SK-N-SH (cell line): ENCODE measurements around the gene CEACAM7. TPM values are rescaled to one million over a fixed set of nuclear protein-coding genes. Genes with fewer than 3 reads are reported as not detected.

Source experiments
- CTCF ChIA-PET: fragments of 300-600, 350-600 bp; formaldehyde crosslinking; extraction: SDS; loops from one replicate; lab custom pipeline; 2021; lab: Yijun Ruan, JAX
- POLR2A ChIA-PET: fragments of 350-600 bp; sonication (Branson Sonifier 250); formaldehyde crosslinking; extraction: SDS; loops from one replicate; lab custom pipeline; 2020; ENCODE audit warnings: antibody characterized with exemption, inconsistent platforms; lab: Yijun Ruan, JAX
- DNase-seq: peaks from one replicate; pipeline ENCODE4 v3.0.0; 2012
- H2AFZ ChIP-seq: fragments of 200-600 bp; sonication (generic); 2 replicates; pipeline ENCODE4 v1.8.1; 2016; ENCODE audit warnings: antibody characterized with exemption, mild to moderate bottlenecking, low read depth
- H3F3A ChIP-seq: fragments of 200-600 bp; sonication (generic); replicated peaks from 2 replicates; pipeline ENCODE3; 2016; ENCODE audit warnings: antibody characterized with exemption, mild to moderate bottlenecking; ENCODE audit not compliant: insufficient read depth
- H3K27ac ChIP-seq, 2 experiments: fragments of 200-500 bp in 1 of 2; fragments of 200-600 bp in 1 of 2; sonication (Bioruptor generic) in 1 of 2; sonication (generic), shearing (Covaris generic) in 1 of 2; 2 replicates each; pipeline versions ENCODE4 v1.5.1 to v1.6.1; 2014 to 2016; ENCODE audit warnings: low read depth in 2 of 2, inconsistent platforms in 1 of 2, low read length in 1 of 2, mild to moderate bottlenecking in 1 of 2, mixed read lengths in 1 of 2
- H3K27me3 ChIP-seq: fragments of 200-600 bp; sonication (generic), shearing (Covaris generic); 2 replicates; pipeline ENCODE4 v1.6.1; 2016; ENCODE audit warnings: mixed run types; ENCODE audit not compliant: insufficient read depth
- H3K36me3 ChIP-seq, 2 experiments: fragments of 200-500 bp in 1 of 2; fragments of 200-600 bp in 1 of 2; sonication (Bioruptor generic) in 1 of 2; sonication (generic) in 1 of 2; replicated peaks in 1 of 2; 2 replicates each; pipeline versions ENCODE3 to v1.5.1; 2014 to 2016; ENCODE audit warnings: low read length in 1 of 2, mild to moderate bottlenecking in 1 of 2; ENCODE audit not compliant: insufficient read depth in 2 of 2, control insufficient read depth in 1 of 2
- H3K4me1 ChIP-seq, 2 experiments: fragments of 200-500 bp in 1 of 2; fragments of 200-600 bp in 1 of 2; sonication (Bioruptor generic) in 1 of 2; sonication (generic), shearing (Covaris generic) in 1 of 2; 2 replicates each; pipeline versions ENCODE4 v1.5.1 to v1.6.1; 2014 to 2016; ENCODE audit warnings: low read depth in 1 of 2, low read length in 1 of 2, mixed run types in 1 of 2; ENCODE audit not compliant: insufficient read depth in 2 of 2, control insufficient read depth in 1 of 2
- H3K4me2 ChIP-seq: fragments of 200-600 bp; sonication (generic), shearing (Covaris generic); 2 replicates; pipeline ENCODE4 v1.6.1; 2017; ENCODE audit warnings: mixed run types
- H3K4me3 ChIP-seq, 2 experiments: fragments of 200-500 bp in 1 of 2; fragments of 200-600 bp in 1 of 2; sonication (Bioruptor generic) in 1 of 2; sonication (generic), shearing (Covaris generic) in 1 of 2; 2 replicates each; pipeline versions ENCODE4 v1.5.1 to v1.8.1; 2014 to 2016; ENCODE audit warnings: low read depth in 2 of 2, inconsistent platforms in 1 of 2, low read length in 1 of 2, mild to moderate bottlenecking in 1 of 2, mixed read lengths in 1 of 2, moderate library complexity in 1 of 2
- H3K79me2 ChIP-seq: fragments of 200-600 bp; sonication (generic); 2 replicates; pipeline ENCODE4 v1.8.1; 2017; ENCODE audit warnings: mild to moderate bottlenecking; ENCODE audit not compliant: insufficient read depth
- H3K9ac ChIP-seq: fragments of 200-600 bp; sonication (generic); 2 replicates; pipeline ENCODE4 v1.6.1; 2017; ENCODE audit warnings: mixed run types
- H3K9me2 ChIP-seq: fragments of 200-600 bp; sonication (generic); 2 replicates; pipeline ENCODE4 v1.6.1; 2017; ENCODE audit warnings: mixed run types
- H3K9me3 ChIP-seq: fragments of 200-600 bp; sonication (generic); 2 replicates; pipeline ENCODE4 v1.6.1; 2017; ENCODE audit warnings: mixed run types, mild to moderate bottlenecking, moderate library complexity
- H4K20me1 ChIP-seq: fragments of 200-600 bp; sonication (generic); 2 replicates; pipeline ENCODE4 v1.6.1; 2017; ENCODE audit warnings: mild to moderate bottlenecking, mixed run types; ENCODE audit not compliant: insufficient read depth
- FOXM1 ChIP-seq: IDR thresholded peaks from 2 replicates; pipeline ENCODE4 v1.4.0; 2012; ENCODE audit warnings: low read depth, mild to moderate bottlenecking
- GABPA ChIP-seq: IDR thresholded peaks from 2 replicates; pipeline ENCODE4 v1.4.0; 2012; ENCODE audit warnings: low read depth, mild to moderate bottlenecking
- JUND ChIP-seq: IDR thresholded peaks from 2 replicates; pipeline ENCODE4 v1.4.0; 2012
- NFIC ChIP-seq: IDR thresholded peaks from 2 replicates; pipeline ENCODE4 v1.4.0; 2012; ENCODE audit warnings: borderline replicate concordance
- POLR2AphosphoS5 ChIP-seq: IDR thresholded peaks from 2 replicates; pipeline ENCODE4 v1.6.1; 2012; ENCODE audit warnings: low read depth, low read length
- TCF12 ChIP-seq: IDR thresholded peaks from 2 replicates; pipeline ENCODE4 v1.4.0; 2012
- WGBS: methylation state at CpG from one replicate; pipeline ENCODE4 v1.1.6; 2017; ENCODE audit warnings: low lambda C conversion rate; 5-methylcytosine and 5-hydroxymethylcytosine counted together
- polyA plus RNA-seq, 3 experiments: library from polyadenylated mRNA; depleted of rRNA; stranded (reverse); fragments of >200 nt; gene quantifications; 2 replicates each; pipeline ENCODE4 v1.2.3, GENCODE V29; 2012
- TF ChIP-seq, protein P1 (sequence below): IDR thresholded peaks from 2 replicates; pipeline ENCODE4 v1.6.1; 2012; ENCODE audit warnings: mild to moderate bottlenecking, low read depth, low read length, moderate library complexity
- TF ChIP-seq, protein P2 (sequence below): fragments of 200-600 bp; sonication (generic); IDR thresholded peaks from 2 replicates; pipeline ENCODE4 v1.6.1; 2017; ENCODE audit warnings: antibody characterized with exemption, mild to moderate bottlenecking, moderate library complexity

CEACAM7 gene
- polyA plus RNA-seq, 1 of the 3 experiments (the other 2 are of a cell fraction): not detected

DNA sequence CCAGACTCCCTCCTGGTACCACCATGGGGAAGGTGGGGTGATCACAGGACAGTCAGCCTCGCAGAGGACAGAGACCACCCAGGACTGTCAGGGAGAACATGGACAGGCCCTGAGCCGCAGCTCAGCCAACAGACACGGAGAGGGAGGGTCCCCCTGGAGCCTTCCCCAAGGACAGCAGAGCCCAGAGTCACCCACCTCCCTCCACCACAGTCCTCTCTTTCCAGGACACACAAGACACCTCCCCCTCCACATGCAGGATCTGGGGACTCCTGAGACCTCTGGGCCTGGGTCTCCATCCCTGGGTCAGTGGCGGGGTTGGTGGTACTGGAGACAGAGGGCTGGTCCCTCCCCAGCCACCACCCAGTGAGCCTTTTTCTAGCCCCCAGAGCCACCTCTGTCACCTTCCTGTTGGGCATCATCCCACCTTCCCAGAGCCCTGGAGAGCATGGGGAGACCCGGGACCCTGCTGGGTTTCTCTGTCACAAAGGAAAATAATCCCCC, 19.9 kb upstream of the CEACAM7 start:
- peaks cover 0 to under 1% of the 10 kb centered on the region in 2 experiments; a peak in 1 of 4 replicates for H3K4me1 ChIP-seq
- 10% methylated on average over 5 of the region's 5 CpGs for WGBS
- H3K9me3 ChIP-seq: no peaks in the 10 kb centered on the region
- no peaks in the 10 kb centered on the region for H3K79me2 ChIP-seq
- H3K27me3 ChIP-seq: peaks cover 36% of the 10 kb centered on the region
- no peak overlapping the region for H2AFZ ChIP-seq
- no peaks in the 10 kb centered on the region for H3K36me3 ChIP-seq
- H3F3A ChIP-seq: no peaks in the 10 kb centered on the region
- no peaks in the 10 kb centered on the region for H3K9me2 ChIP-seq
- ChIA-PET CTCF (interaction anchor here (1.0 kb wide), 1 partner anchor 39 kb away, joined by 3 read pairs; no protein-coding TSS in a partner anchor), POLR2A (no interaction called here)
- no peak overlapping the region for H3K4me2 ChIP-seq
- no peak overlapping the region for H3K4me3 ChIP-seq
- 0 out of 2 replicates have a peak, but pooled peaks cover 2% of the 10 kb centered on the region for H4K20me1 ChIP-seq
- no peak for TF ChIP-seq JUND
- TF ChIP-seq FOXM1: no peak
- TF ChIP-seq, all 33 proteins: peak for 0
- Histone ChIP-seq H3K27ac (no peak overlapping the region), H3K9ac (no peak overlapping the region)
- no peak for DNase-seq

DNA sequence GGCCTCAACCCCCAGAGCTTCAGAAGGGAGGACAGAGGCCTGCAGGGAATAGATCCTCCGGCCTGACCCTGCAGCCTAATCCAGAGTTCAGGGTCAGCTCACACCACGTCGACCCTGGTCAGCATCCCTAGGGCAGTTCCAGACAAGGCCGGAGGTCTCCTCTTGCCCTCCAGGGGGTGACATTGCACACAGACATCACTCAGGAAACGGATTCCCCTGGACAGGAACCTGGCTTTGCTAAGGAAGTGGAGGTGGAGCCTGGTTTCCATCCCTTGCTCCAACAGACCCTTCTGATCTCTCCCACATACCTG, 19.4 kb upstream of the CEACAM7 start:
- no peak for TF ChIP-seq NFIC
- TF ChIP-seq GABPA: no peak
- TF ChIP-seq, protein P1, sequence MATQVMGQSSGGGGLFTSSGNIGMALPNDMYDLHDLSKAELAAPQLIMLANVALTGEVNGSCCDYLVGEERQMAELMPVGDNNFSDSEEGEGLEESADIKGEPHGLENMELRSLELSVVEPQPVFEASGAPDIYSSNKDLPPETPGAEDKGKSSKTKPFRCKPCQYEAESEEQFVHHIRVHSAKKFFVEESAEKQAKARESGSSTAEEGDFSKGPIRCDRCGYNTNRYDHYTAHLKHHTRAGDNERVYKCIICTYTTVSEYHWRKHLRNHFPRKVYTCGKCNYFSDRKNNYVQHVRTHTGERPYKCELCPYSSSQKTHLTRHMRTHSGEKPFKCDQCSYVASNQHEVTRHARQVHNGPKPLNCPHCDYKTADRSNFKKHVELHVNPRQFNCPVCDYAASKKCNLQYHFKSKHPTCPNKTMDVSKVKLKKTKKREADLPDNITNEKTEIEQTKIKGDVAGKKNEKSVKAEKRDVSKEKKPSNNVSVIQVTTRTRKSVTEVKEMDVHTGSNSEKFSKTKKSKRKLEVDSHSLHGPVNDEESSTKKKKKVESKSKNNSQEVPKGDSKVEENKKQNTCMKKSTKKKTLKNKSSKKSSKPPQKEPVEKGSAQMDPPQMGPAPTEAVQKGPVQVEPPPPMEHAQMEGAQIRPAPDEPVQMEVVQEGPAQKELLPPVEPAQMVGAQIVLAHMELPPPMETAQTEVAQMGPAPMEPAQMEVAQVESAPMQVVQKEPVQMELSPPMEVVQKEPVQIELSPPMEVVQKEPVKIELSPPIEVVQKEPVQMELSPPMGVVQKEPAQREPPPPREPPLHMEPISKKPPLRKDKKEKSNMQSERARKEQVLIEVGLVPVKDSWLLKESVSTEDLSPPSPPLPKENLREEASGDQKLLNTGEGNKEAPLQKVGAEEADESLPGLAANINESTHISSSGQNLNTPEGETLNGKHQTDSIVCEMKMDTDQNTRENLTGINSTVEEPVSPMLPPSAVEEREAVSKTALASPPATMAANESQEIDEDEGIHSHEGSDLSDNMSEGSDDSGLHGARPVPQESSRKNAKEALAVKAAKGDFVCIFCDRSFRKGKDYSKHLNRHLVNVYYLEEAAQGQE: no peak
- no peak for TF ChIP-seq FOXM1
- Histone ChIP-seq H3K4me1 (peaks cover 0 to 5% of the 10 kb centered on the region in 2 experiments; a peak in 1 of 4 replicates), H3K4me3 (no peak overlapping the region), H2AFZ (no peak overlapping the region), H3K27ac (no peak overlapping the region), H3K9ac (no peak overlapping the region), H3K36me3 (no peaks in the 10 kb centered on the region), H3K4me2 (no peak overlapping the region), H3K9me3 (no peaks in the 10 kb centered on the region), H3K79me2 (no peaks in the 10 kb centered on the region), H3F3A (no peaks in the 10 kb centered on the region), H3K27me3 (peaks cover 32% of the 10 kb centered on the region), H3K9me2 (no peaks in the 10 kb centered on the region), H4K20me1 (0 out of 2 replicates have a peak, but pooled peaks cover 2% of the 10 kb centered on the region)
- no peak for DNase-seq
- WGBS: 3% methylated on average over 4 of the region's 5 CpGs
- CTCF ChIA-PET: interaction anchor here (0.7 to 2.3 kb wide), 13 partner anchors 8 to 144 kb away, joined by 3 to 11 read pairs (median 3); partner anchors contain the start of gene CEACAM7
- POLR2A ChIA-PET: no interaction called here

DNA sequence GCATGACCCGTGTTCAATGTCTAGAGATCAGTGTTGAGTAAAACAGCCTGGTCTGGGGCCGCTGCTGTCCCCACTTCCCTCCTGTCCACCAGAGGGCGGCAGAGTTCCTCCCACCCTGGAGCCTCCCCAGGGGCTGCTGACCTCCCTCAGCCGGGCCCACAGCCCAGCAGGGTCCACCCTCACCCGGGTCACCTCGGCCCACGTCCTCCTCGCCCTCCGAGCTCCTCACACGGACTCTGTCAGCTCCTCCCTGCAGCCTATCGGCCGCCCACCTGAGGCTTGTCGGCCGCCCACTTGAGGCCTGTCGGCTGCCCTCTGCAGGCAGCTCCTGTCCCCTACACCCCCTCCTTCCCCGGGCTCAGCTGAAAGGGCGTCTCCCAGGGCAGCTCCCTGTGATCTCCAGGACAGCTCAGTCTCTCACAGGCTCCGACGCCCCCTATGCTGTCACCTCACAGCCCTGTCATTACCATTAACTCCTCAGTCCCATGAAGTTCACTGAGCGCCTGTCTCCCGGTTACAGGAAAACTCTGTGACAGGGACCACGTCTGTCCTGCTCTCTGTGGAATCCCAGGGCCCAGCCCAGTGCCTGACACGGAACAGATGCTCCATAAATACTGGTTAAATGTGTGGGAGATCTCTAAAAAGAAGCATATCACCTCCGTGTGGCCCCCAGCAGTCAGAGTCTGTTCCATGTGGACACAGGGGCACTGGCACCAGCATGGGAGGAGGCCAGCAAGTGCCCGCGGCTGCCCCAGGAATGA, 18.9 kb upstream of the CEACAM7 start:
- no peak overlapping the region for H2AFZ ChIP-seq
- no peaks in the 10 kb centered on the region for H3K36me3 ChIP-seq
- no peaks in the 10 kb centered on the region for H3K9me2 ChIP-seq
- H3K4me1 ChIP-seq: peaks cover 0 to 10% of the 10 kb centered on the region in 2 experiments; a peak in 1 of 4 replicates
- WGBS: 6% methylated on average over 23 of the region's 26 CpGs
- POLR2A ChIA-PET: no interaction called here
- peaks cover 29% of the 10 kb centered on the region for H3K27me3 ChIP-seq
- H3K4me2 ChIP-seq: no peak overlapping the region
- H3K9ac ChIP-seq: no peak overlapping the region
- CTCF ChIA-PET: interaction anchor here (0.6 to 2.3 kb wide), 16 partner anchors 9 to 144 kb away, joined by 3 to 11 read pairs (median 3); partner anchors contain the start of gene CEACAM7
- peak; percentile 79 for DNase-seq
- no peaks in the 10 kb centered on the region for H3K79me2 ChIP-seq
- no peak overlapping the region for H3K27ac ChIP-seq
- H4K20me1 ChIP-seq: 0 out of 2 replicates have a peak, but pooled peaks cover 2% of the 10 kb centered on the region
- no peaks in the 10 kb centered on the region for H3K9me3 ChIP-seq
- H3K4me3 ChIP-seq: peak overlapping the region in 1 of 2 experiments; percentile 41; a peak in 1 of 4 replicates
- H3F3A ChIP-seq: no peaks in the 10 kb centered on the region
- TF ChIP-seq POLR2AphosphoS5: no peak
- TF ChIP-seq TCF12: no peak
- TF ChIP-seq, protein P2, sequence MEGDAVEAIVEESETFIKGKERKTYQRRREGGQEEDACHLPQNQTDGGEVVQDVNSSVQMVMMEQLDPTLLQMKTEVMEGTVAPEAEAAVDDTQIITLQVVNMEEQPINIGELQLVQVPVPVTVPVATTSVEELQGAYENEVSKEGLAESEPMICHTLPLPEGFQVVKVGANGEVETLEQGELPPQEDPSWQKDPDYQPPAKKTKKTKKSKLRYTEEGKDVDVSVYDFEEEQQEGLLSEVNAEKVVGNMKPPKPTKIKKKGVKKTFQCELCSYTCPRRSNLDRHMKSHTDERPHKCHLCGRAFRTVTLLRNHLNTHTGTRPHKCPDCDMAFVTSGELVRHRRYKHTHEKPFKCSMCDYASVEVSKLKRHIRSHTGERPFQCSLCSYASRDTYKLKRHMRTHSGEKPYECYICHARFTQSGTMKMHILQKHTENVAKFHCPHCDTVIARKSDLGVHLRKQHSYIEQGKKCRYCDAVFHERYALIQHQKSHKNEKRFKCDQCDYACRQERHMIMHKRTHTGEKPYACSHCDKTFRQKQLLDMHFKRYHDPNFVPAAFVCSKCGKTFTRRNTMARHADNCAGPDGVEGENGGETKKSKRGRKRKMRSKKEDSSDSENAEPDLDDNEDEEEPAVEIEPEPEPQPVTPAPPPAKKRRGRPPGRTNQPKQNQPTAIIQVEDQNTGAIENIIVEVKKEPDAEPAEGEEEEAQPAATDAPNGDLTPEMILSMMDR: peak; percentile 77
